HAP-1 (cell line): Measurements from ENCODE around the gene CEP44.
"Not testable (repeated sequence)": the region's sequence is repeated elsewhere in the genome, so short reads cannot be mapped to it uniquely, and the experiment has no call there.

Experiments
- DNase-seq, 2 experiments: peaks; one replicate each; pipeline ENCODE4 v3.0.0-alpha.2; 2016 to 2020; ENCODE audit warnings: low spot score in 2 of 2
- H3K27me3 ChIP-seq: fragments of 250-450 bp; sonication (Bioruptor Pico); 2 replicates; pipeline ENCODE4 v1.5.1; 2020; ENCODE audit warnings: low read depth, mild to moderate bottlenecking, moderate library complexity
- H3K36me3 ChIP-seq: fragments of 250-450 bp; sonication (Bioruptor Pico); replicated peaks from 2 replicates; pipeline ENCODE4 v1.5.1; 2020; ENCODE audit warnings: mild to moderate bottlenecking
- H3K4me1 ChIP-seq: fragments of 250-450 bp; sonication (Bioruptor Pico); 2 replicates; pipeline ENCODE4 v1.5.1; 2020; ENCODE audit warnings: mild to moderate bottlenecking
- H3K4me3 ChIP-seq: fragments of 250-450 bp; sonication (Bioruptor Pico); 2 replicates; pipeline ENCODE4 v1.5.1; 2020; ENCODE audit warnings: mild to moderate bottlenecking, moderate library complexity
- H3K9me3 ChIP-seq: fragments of 250-450 bp; sonication (Bioruptor Pico); 2 replicates; pipeline ENCODE4 v1.5.1; 2020; ENCODE audit warnings: mild to moderate bottlenecking, moderate library complexity
- in situ Hi-C: fragments of 300-500 bp; cut with MboI; formaldehyde crosslinking; loops from 3 replicates; pipeline ENCODE4 v1.14.3; 2020; ENCODE audit warnings: low sequenced_read_pairs, inconsistent platforms, mixed read lengths

The CEP44 gene

GRCh38 chr4:174283507-174284471 is at the start of gene CEP44, which contains the start of gene FBXO8:
Gene CEP44 (plus strand): TSS chr4:174283911. CDS start chr4:174299122, 15,211 bp downstream.
Gene FBXO8 (minus strand): TSS chr4:174283667. CDS start chr4:174263092, 20,575 bp downstream.
- Histone ChIP-seq H3K4me1 (peaks cover 8% of the 10 kb centered on the region), H3K36me3 (no peaks in the 10 kb centered on the region; the same call in 1 of the 2 replicates), H3K4me3 (peak within 1 kb of the TSS; percentile 74), H3K27me3 (no peaks in the 10 kb centered on the region), H3K9me3 (no peaks in the 10 kb centered on the region)
- DNase-seq, result peak; percentile 60 to 72
- in situ Hi-C loops, result no loop called here

- H3K36me3 ChIP-seq, result no peaks in the 10 kb centered on the region
- in situ Hi-C loops, result no loop called here
- peaks cover 8% of the 10 kb centered on the region for H3K4me1 ChIP-seq
- H3K4me3 ChIP-seq, result no peak overlapping the region
- no peaks in the 10 kb centered on the region for H3K27me3 ChIP-seq
- DNase-seq, result no peak
- H3K9me3 ChIP-seq, result no peaks in the 10 kb centered on the region
Measured at GRCh38 chr4:174236359-174236758, 47.4 kb upstream of the CEP44 start.

DNA sequence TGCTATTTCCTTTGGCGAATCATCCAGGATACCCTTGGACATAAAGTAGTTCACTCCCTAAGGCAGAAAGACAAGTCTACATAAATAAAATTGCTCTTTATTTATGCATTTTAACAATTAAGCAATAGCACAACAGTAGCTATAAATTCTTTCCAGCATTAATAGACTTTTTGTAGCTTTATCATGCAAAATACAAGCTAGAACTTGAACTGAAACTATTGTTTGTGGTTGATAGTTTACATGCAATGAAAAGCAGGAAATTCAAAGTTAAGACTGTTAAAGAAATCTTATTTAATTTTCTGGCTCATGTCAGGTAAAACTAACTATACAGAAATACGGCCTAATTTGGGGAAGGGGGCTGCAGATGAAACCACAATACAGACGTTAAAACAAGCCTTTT is 42.5 kb upstream of the CEP44 start:
- H3K4me3 ChIP-seq, result no peak overlapping the region
- H3K9me3 ChIP-seq, result no peaks in the 10 kb centered on the region
- H3K4me1 ChIP-seq, result peaks cover 10% of the 10 kb centered on the region
- H3K27me3 ChIP-seq, result no peaks in the 10 kb centered on the region
- peak in 1 of 2 experiments; percentile 61 for DNase-seq
- no peaks in the 10 kb centered on the region for H3K36me3 ChIP-seq
- in situ Hi-C loops, result no loop called here

DNA sequence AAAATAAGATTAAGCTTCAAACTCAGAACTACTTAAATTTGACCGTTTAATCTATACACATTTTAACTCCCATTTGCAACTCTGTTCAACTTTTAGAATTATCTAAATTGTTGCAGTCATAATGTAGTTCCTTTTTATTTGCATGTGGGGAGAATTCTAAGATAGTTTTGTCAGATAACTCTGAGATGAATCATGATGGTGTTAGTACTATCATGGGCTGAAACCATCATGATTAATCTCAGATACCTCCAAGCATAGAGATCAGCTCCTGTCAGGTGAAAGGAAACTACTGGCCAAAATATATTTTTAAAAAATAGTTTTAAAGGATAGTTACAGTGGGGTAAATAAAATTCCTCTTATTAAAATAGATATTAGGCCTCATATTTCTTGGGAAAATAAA is 39.3 kb upstream of the CEP44 start:
- H3K36me3 ChIP-seq, result no peaks in the 10 kb centered on the region
- no peak overlapping the region for H3K4me3 ChIP-seq
- no peaks in the 10 kb centered on the region for H3K27me3 ChIP-seq
- in situ Hi-C loops, result no loop called here
- no peaks in the 10 kb centered on the region for H3K9me3 ChIP-seq
- no peak for DNase-seq
- peaks cover 10% of the 10 kb centered on the region for H3K4me1 ChIP-seq

DNA sequence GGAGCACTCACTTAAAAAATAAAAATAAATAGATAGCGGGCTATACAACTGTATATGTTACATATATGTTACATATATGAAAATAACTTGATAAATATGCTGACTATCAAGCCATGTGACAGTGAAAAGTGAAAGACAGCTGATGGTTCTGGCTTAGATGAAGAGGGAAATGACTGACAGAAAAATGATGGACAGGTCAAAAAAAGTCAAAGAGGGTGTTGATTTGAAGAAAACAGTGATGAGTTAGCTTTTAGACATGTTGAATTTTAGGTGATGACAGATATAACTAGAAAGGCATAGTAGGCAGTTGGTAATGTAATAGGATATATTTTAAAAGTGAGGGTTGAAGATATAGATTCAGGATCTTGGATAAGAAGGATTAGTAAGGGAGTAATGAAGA is 38.0 kb upstream of the CEP44 start:
- in situ Hi-C loops, result no loop called here
- no peaks in the 10 kb centered on the region for H3K36me3 ChIP-seq
- DNase-seq, result no peak
- H3K9me3 ChIP-seq, result no peaks in the 10 kb centered on the region
- H3K27me3 ChIP-seq, result no peaks in the 10 kb centered on the region
- no peak overlapping the region for H3K4me3 ChIP-seq
- H3K4me1 ChIP-seq, result peaks cover 8% of the 10 kb centered on the region

GRCh38 chr4:174248407-174248806 is 35.3 kb upstream of the CEP44 start:
- Histone ChIP-seq H3K9me3 (no peaks in the 10 kb centered on the region), H3K27me3 (no peaks in the 10 kb centered on the region), H3K36me3 (no peaks in the 10 kb centered on the region), H3K4me3 (no peak overlapping the region), H3K4me1 (no peaks in the 10 kb centered on the region)
- DNase-seq, result no peak
- in situ Hi-C loops, result no loop called here

DNA sequence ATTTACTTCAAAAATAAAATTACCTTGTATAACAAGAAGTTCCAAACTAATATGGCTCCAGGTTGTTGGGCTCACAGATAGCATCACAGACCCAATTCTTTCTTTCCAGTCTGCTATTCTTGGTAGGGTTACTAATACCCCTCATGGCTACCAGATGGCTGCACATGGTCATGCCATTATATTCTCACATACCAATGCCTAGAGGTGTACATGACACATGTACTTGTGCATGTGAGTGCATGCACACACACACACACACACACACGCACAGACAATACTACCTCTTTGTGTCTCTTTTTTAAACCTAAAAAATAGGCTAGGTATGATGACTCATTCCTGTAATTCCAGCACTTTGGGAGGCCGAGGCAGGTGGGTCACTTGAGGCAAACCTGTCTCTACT is 31.3 kb upstream of the CEP44 start:
- no peaks in the 10 kb centered on the region for H3K27me3 ChIP-seq

GRCh38 chr4:174254613-174255012 is 29.1 kb upstream of the CEP44 start:
- Histone ChIP-seq H3K4me1 (no peaks in the 10 kb centered on the region), H3K36me3 (no peaks in the 10 kb centered on the region), H3K4me3 (no peak overlapping the region), H3K9me3 (no peaks in the 10 kb centered on the region), H3K27me3 (no peaks in the 10 kb centered on the region)
- no peak for DNase-seq
- in situ Hi-C loops, result no loop called here

More for the DNA sequence above, 31.3 kb upstream of the CEP44 start:
- in situ Hi-C loops, result no loop called here
- Histone ChIP-seq H3K4me1 (no peaks in the 10 kb centered on the region), H3K9me3 (no peaks in the 10 kb centered on the region), H3K4me3 (no peak overlapping the region), H3K36me3 (no peaks in the 10 kb centered on the region)
- no peak for DNase-seq

GRCh38 chr4:174255374-174255773 is 28.3 kb upstream of the CEP44 start:
- Histone ChIP-seq H3K4me3 (no peak overlapping the region), H3K36me3 (no peaks in the 10 kb centered on the region), H3K4me1 (peaks cover 7% of the 10 kb centered on the region), H3K9me3 (no peaks in the 10 kb centered on the region), H3K27me3 (no peaks in the 10 kb centered on the region)
- in situ Hi-C loops, result no loop called here
- no peak for DNase-seq

DNA sequence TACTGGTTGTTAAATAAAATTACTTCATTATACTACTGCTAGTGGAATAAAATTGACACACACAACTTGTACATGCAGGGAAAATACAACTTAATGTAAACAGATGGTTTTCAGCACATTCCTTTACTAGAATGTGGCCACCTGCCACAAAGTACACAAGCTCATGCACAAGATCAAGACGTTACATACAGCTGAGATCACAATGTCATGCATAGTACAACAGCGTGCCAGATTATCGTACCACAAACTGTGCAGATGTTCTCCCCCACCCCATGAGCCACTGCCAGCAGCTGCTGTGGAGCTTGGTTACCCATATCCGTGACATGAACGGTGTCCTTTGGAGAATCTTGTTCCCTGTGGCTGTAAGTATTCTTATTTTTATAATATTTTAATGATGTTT is 27.9 kb upstream of the CEP44 start:
- in situ Hi-C loops, result no loop called here
- Histone ChIP-seq H3K36me3 (no peaks in the 10 kb centered on the region), H3K4me3 (no peak overlapping the region), H3K9me3 (no peaks in the 10 kb centered on the region), H3K27me3 (no peaks in the 10 kb centered on the region), H3K4me1 (peaks cover 7% of the 10 kb centered on the region)
- no peak for DNase-seq

- in situ Hi-C loops, result no loop called here
- H3K4me1 ChIP-seq, result peaks cover 7% of the 10 kb centered on the region
- no peak overlapping the region for H3K4me3 ChIP-seq
- H3K36me3 ChIP-seq, result no peaks in the 10 kb centered on the region
- DNase-seq, result no peak
- H3K27me3 ChIP-seq, result no peaks in the 10 kb centered on the region
- no peaks in the 10 kb centered on the region for H3K9me3 ChIP-seq
Measured at GRCh38 chr4:174256277-174256713, 27.4 kb upstream of the CEP44 start.

GRCh38 chr4:174259580-174259979 is 24.1 kb upstream of the CEP44 start:
- no peaks in the 10 kb centered on the region for H3K27me3 ChIP-seq
- no peaks in the 10 kb centered on the region for H3K9me3 ChIP-seq

DNA sequence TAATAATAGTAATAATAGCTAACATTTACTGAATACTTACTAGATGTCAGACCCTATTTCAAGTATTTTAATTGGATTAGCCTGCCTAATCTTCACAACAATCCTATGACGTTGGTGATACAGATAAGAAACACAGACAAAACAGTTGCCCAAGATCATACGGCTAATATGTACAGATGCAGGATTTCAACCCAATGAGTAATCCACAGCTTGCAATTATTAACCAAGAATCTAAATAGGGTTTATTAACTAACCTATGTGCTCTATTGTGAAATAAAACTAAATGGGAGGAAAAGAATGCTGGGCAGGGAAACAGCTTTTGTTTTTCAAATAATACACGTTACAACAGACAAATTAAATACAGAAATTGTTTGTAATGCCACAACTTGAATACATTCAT is 23.6 kb upstream of the CEP44 start:
- Histone ChIP-seq H3K27me3 (no peaks in the 10 kb centered on the region), H3K4me1 (peaks cover 16% of the 10 kb centered on the region), H3K36me3 (no peaks in the 10 kb centered on the region), H3K9me3 (no peaks in the 10 kb centered on the region), H3K4me3 (no peak overlapping the region)
- in situ Hi-C loops, result no loop called here
- no peak for DNase-seq

More at GRCh38 chr4:174259580-174259979, 24.1 kb upstream of the CEP44 start:
- Histone ChIP-seq H3K4me1 (peaks cover 11% of the 10 kb centered on the region), H3K36me3 (no peaks in the 10 kb centered on the region), H3K4me3 (no peak overlapping the region)
- DNase-seq, result no peak
- in situ Hi-C loops, result no loop called here

- H3K36me3 ChIP-seq, H3K27me3 ChIP-seq, H3K4me3 ChIP-seq, H3K9me3 ChIP-seq, in situ Hi-C loops, DNase-seq: not testable (repeated sequence)
- H3K4me1 ChIP-seq, result peaks cover 24% of the 10 kb centered on the region
Measured at GRCh38 chr4:174261432-174261831, 22.3 kb upstream of the CEP44 start.
